Measurements from ENCODE around the gene PLA1A. TPM values are rescaled to one million over a fixed set of nuclear protein-coding genes. Genes with fewer than 3 reads are reported as not detected.

The PLA1A gene
- total RNA-seq, 2 donors from 2014 or later = 6.7 to 11.6 TPM

DNA sequence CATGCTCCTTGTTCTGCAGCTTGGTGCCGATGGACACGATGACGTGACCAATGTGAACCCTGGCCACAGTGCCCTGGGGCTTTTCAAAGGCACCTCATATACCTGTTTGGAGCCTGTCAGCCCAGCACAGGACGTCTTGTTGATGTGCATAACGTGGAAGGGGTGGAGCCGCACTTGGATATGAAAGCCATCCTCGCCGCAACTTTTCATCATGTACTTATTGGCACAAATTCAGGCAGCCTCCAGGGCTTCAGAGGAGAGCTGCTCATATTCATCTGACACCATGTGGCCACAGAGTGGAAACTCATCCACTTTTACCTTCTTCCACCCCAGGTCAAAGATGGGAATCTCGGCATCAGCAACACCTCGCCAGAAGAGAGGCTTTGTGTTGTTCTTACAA lies 38.0 kb downstream of the PLA1A start:
- Histone ChIP-seq H3K27ac (peak overlapping the region; percentile 87 to 91), H3K36me3 (peaks cover 24% of the 10 kb centered on the region), H3K4me1 (peaks cover 0 to 57% of the 10 kb centered on the region in 2 donors), H3K4me3 (no peak overlapping the region), H3K9me3 (no peaks in the 10 kb centered on the region), H3K27me3 (no peaks in the 10 kb centered on the region)
- TF ChIP-seq, protein P1, sequence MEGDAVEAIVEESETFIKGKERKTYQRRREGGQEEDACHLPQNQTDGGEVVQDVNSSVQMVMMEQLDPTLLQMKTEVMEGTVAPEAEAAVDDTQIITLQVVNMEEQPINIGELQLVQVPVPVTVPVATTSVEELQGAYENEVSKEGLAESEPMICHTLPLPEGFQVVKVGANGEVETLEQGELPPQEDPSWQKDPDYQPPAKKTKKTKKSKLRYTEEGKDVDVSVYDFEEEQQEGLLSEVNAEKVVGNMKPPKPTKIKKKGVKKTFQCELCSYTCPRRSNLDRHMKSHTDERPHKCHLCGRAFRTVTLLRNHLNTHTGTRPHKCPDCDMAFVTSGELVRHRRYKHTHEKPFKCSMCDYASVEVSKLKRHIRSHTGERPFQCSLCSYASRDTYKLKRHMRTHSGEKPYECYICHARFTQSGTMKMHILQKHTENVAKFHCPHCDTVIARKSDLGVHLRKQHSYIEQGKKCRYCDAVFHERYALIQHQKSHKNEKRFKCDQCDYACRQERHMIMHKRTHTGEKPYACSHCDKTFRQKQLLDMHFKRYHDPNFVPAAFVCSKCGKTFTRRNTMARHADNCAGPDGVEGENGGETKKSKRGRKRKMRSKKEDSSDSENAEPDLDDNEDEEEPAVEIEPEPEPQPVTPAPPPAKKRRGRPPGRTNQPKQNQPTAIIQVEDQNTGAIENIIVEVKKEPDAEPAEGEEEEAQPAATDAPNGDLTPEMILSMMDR (IDR thresholded peaks at IDR 0.05) = peak in 1 of 2 donors; percentile 31
- DNase-seq (ENCODE audit: low spot score) = no peak

DNA sequence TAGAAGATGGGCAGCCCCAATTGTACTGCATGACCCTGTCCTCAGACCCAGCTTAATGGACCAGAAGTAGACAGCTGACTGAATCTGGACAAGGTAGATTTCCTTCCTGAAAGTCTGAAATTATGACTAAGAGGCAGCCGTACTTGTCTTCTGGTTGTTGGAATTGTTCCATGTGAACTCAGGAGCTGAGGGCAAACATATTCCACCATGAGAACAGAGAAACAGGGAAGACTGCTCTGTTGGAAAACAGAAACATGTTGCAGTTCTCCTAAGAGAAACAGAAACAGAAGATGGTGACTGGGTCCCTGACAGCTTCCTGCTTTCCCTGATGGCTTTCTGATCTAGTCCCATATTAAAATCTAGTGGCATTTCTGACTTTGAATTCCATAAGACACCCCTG lies 38.6 kb downstream of the PLA1A start:
- Histone ChIP-seq H3K36me3 (peaks cover 26% of the 10 kb centered on the region), H3K9me3 (no peaks in the 10 kb centered on the region), H3K27ac (peak overlapping the region; percentile 87 to 91), H3K4me1 (peaks cover 0 to 56% of the 10 kb centered on the region in 2 donors), H3K4me3 (no peak overlapping the region), H3K27me3 (no peaks in the 10 kb centered on the region)
- DNase-seq (ENCODE audit: low spot score) = no peak
- TF ChIP-seq, protein P1 (IDR thresholded peaks at IDR 0.05) = no peak

DNA sequence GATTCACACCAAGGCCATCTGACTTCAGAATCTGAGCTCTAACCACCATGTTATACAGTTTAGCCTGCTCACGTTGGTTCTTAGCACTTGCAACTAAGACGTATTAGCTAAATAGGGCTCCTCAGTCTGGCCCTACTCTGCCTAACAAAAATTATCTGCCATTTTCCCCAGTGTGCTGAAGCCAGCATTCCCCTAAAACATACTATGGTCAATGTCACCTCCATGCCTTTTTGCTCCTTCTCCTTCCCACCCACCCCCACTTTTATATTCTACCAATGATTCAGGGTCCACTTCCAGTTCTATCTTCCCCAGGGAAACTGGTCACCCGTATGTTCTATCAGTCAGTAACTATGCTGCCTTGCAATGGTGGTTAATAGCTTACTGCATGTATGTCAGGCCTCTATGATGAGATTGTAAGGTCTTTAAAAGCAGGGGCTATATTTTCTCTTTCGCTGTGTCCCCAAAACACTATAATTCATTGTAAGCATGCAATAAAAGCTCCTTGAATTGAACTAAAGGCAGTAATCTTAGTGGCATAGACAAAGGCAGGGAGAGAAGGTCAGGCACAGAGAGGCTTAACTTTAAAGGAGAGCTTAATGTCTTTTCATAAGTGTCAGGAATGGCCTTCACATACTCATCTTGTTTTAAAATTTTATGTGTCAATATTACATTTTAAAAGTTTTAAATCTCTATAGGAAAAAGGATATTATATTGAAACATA lies 39.4 kb downstream of the PLA1A start:
- Histone ChIP-seq H3K27ac (peak overlapping the region; percentile 87 to 91), H3K9me3 (no peaks in the 10 kb centered on the region)

DNA sequence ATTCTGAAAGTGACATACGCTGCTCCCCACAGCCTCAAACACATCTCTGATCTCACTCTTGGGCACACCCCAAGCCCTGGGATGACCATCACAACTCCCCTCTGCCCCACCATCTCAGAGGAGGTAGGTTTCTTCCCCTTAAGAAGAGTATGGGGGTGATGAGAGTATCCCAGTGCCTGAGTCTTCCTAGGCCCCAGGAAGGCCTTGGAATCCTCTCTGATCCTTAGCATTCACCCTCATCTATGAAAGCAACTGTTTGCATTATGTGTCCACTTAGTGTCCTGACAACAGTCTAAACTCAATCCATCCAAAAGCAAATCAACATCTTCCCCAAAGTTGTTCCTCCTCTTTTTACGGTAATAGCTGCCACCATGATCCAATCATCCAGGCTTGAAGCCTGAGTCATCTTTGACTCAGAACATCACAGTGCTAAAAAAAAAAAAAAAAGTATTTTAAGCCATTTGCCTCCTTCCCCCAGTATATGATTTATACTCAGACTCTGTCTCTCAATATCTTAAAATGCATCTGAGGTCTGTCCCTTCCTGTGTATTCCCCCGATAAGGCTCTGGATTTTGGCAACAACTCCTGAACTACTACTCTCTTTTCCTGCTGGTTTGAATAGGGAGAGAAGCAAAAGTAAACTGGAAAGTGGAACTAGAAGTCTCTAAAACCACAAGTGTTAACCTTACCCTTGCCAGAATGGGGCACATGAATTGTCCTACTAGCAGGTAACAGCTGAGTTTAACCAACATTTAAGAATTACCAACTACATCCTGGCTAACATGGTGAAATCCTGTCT lies 40.2 kb downstream of the PLA1A start:
- Histone ChIP-seq H3K27ac (peak overlapping the region; percentile 87 to 91), H3K4me3 (no peak overlapping the region), H3K36me3 (peaks cover 43% of the 10 kb centered on the region), H3K4me1 (peaks cover 0 to 52% of the 10 kb centered on the region in 2 donors), H3K9me3 (no peaks in the 10 kb centered on the region), H3K27me3 (no peaks in the 10 kb centered on the region)
- TF ChIP-seq, protein P1 (IDR thresholded peaks at IDR 0.05) = no peak
- no peak for DNase-seq (ENCODE audit: low spot score)

More for the DNA sequence above, 39.4 kb downstream of the PLA1A start:
- H3K4me1 ChIP-seq = peaks cover 0 to 55% of the 10 kb centered on the region in 2 donors
- TF ChIP-seq, protein P1 (IDR thresholded peaks at IDR 0.05) = no peak
- no peaks in the 10 kb centered on the region for H3K27me3 ChIP-seq
- no peak for DNase-seq (ENCODE audit: low spot score)
- peaks cover 34% of the 10 kb centered on the region for H3K36me3 ChIP-seq
- no peak overlapping the region for H3K4me3 ChIP-seq

DNA sequence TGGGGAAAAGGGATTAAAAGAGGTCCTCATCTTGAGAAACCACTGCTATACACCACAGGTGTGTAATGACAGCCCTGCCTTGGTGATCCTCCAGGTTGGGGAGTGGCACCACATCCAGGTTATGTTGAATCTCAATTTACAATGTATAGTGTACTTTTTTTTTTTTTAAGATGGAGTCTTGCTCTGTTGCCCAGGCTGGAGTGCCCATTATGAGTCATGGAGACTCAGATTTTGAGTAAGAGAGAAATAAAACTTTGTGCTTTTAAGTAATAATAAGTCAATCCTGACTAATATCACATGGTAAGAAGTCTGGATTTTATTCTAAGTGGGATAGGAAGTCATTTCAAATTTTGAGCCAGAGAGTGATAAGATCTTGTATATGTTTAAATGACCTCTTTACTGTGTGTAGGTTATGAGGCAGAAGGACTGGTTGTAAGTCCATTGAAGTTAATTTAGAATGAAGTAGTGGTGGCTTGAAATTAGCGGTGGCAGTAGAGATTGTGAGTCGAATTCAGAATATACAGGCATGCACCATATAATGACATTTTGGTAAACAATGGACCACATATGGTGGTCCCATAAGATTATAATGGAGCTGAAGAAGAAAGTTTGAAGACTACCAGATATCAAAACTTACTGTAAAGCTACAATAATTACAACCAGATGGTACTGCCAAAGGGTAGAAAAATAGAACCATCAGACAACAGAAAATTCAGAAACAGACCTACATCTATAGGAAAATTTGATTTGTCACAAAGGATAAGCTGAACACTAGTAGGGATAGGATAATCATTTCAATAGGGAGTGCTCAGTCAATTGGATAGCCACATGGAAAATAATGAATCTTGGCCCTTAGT lies 42.0 kb downstream of the PLA1A start:
- no peaks in the 10 kb centered on the region for H3K27me3 ChIP-seq
- H3K27ac ChIP-seq = peak overlapping the region; percentile 87 to 91
- H3K4me1 ChIP-seq = peaks cover 0 to 61% of the 10 kb centered on the region in 2 donors
- TF ChIP-seq, protein P1 (IDR thresholded peaks at IDR 0.05) = no peak
- H3K4me3 ChIP-seq = no peak overlapping the region
- DNase-seq (ENCODE audit: low spot score) = no peak
- H3K9me3 ChIP-seq = no peaks in the 10 kb centered on the region
- peaks cover 61% of the 10 kb centered on the region for H3K36me3 ChIP-seq

Data from right atrium auricular region (tissue), 2 donors.